ENCODE results near the gene IGF2BP1.

The IGF2BP1 gene

GRCh38 chr17:48997103-48997826, at the start of gene IGF2BP1:
TSS of gene IGF2BP1 (plus strand) at chr17:48997385. CDS start at chr17:48997746, 361 bp downstream.
- DNase-seq (ENCODE audit: low read depth in 2 of 2): no peak

- no peak for DNase-seq (ENCODE audit: low read depth in 2 of 2)
These were observed 45.6 kb upstream of the IGF2BP1 start for GRCh38 chr17:48951572-48951971.

- DNase-seq (ENCODE audit: low read depth in 2 of 2): no peak
These were observed 44.3 kb upstream of the IGF2BP1 start for GRCh38 chr17:48952904-48953303.

- no peak for DNase-seq (ENCODE audit: low read depth in 2 of 2)
These were observed 42.9 kb upstream of the IGF2BP1 start for GRCh38 chr17:48954300-48954755.

- DNase-seq (ENCODE audit: low read depth in 2 of 2): no peak
These were observed 36.2 kb upstream of the IGF2BP1 start for GRCh38 chr17:48960834-48961515.

GRCh38 chr17:48961516-48962233, 35.5 kb upstream of the IGF2BP1 start:
- DNase-seq (ENCODE audit: low read depth in 2 of 2): no peak

- DNase-seq (ENCODE audit: low read depth in 2 of 2): no peak
These were observed 27.0 kb upstream of the IGF2BP1 start for GRCh38 chr17:48970224-48970623.

- DNase-seq (ENCODE audit: low read depth in 2 of 2): no peak
These were observed 26.1 kb upstream of the IGF2BP1 start for GRCh38 chr17:48970865-48971687.

GRCh38 chr17:48972749-48973097, 24.5 kb upstream of the IGF2BP1 start:
- DNase-seq (ENCODE audit: low read depth in 2 of 2): no peak

GRCh38 chr17:48973806-48974205, 23.4 kb upstream of the IGF2BP1 start:
- DNase-seq (ENCODE audit: low read depth in 2 of 2): no peak

GRCh38 chr17:48981927-48982539, 15.2 kb upstream of the IGF2BP1 start:
- no peak for DNase-seq (ENCODE audit: low read depth in 2 of 2)

GRCh38 chr17:48985436-48986245, 11.5 kb upstream of the IGF2BP1 start:
- DNase-seq (ENCODE audit: low read depth in 2 of 2): no peak

GRCh38 chr17:48989100-48989499, 8.1 kb upstream of the IGF2BP1 start:
- DNase-seq (ENCODE audit: low read depth in 2 of 2): no peak

- no peak for DNase-seq (ENCODE audit: low read depth in 2 of 2)
These were observed 6.3 kb upstream of the IGF2BP1 start for GRCh38 chr17:48990882-48991357.

- DNase-seq (ENCODE audit: low read depth in 2 of 2): no peak
These were observed 4.7 kb upstream of the IGF2BP1 start for GRCh38 chr17:48992444-48992843.

- DNase-seq (ENCODE audit: low read depth in 2 of 2): no peak
These were observed 3.9 kb upstream of the IGF2BP1 start for GRCh38 chr17:48993305-48993704.

- DNase-seq (ENCODE audit: low read depth in 2 of 2): no peak
These were observed 3.2 kb upstream of the IGF2BP1 start for GRCh38 chr17:48993951-48994350.

- DNase-seq (ENCODE audit: low read depth in 2 of 2): no peak
These were observed 2.5 kb upstream of the IGF2BP1 start for GRCh38 chr17:48994549-48995303.

GRCh38 chr17:48995304-48995973, 1.7 kb upstream of the IGF2BP1 start:
- no peak for DNase-seq (ENCODE audit: low read depth in 2 of 2)

Data from stimulated activated CD4-positive, alpha-beta T cell treated with anti-CD3 and anti-CD28 coated beads, Interleukin-1b, Interleukin-23, amount 100 ng/mL, for 1 hour (primary cell).